Karpas-422 (cell line): ENCODE measurements around the gene WBP1L. TPM values are rescaled to one million over a fixed set of nuclear protein-coding genes. Genes with fewer than 3 reads are reported as not detected.

Source experiments
- DNase-seq: peaks from one replicate; pipeline ENCODE4 v3.0.0-alpha.2; 2015
- H2AFZ ChIP-seq: fragments of 200-600 bp; sonication (generic); 2 replicates; pipeline ENCODE4 v1.6.1; 2014; ENCODE audit warnings: antibody characterized with exemption, low read length, mixed read lengths
- H3K27ac ChIP-seq: fragments of 200-600 bp; sonication (generic); 2 replicates; pipeline ENCODE4 v1.5.1; 2014; ENCODE audit warnings: mild to moderate bottlenecking, low read length, moderate library complexity
- H3K27me3 ChIP-seq: fragments of 200-600 bp; sonication (generic); 2 replicates; pipeline ENCODE4 v1.6.1; 2014; ENCODE audit warnings: low read length, mixed read lengths
- H3K36me3 ChIP-seq: fragments of 200-600 bp; sonication (generic); 2 replicates; pipeline ENCODE4 v1.6.1; 2014; ENCODE audit warnings: low read length, mixed read lengths; ENCODE audit not compliant: insufficient read depth
- H3K4me1 ChIP-seq: fragments of 200-600 bp; sonication (generic); 2 replicates; pipeline ENCODE4 v1.6.1; 2014; ENCODE audit warnings: mild to moderate bottlenecking, low read length, mixed read lengths
- H3K4me2 ChIP-seq: fragments of 200-600 bp; sonication (generic); 2 replicates; pipeline ENCODE4 v1.6.1; 2014; ENCODE audit warnings: low read length, low read depth, mild to moderate bottlenecking; ENCODE audit not compliant: poor library complexity, severe bottlenecking
- H3K4me3 ChIP-seq: fragments of 200-600 bp; sonication (generic); 2 replicates; pipeline ENCODE4 v1.5.1; 2014; ENCODE audit warnings: mild to moderate bottlenecking, antibody characterized with exemption, low read length, mixed read lengths
- H3K79me2 ChIP-seq: fragments of 200-600 bp; sonication (generic); 2 replicates; pipeline ENCODE4 v1.6.1; 2014; ENCODE audit warnings: mild to moderate bottlenecking, low read length, mixed read lengths
- H3K9ac ChIP-seq: fragments of 200-600 bp; sonication (generic); 2 replicates; pipeline ENCODE4 v1.6.0; 2014; ENCODE audit warnings: low read length
- H3K9me2 ChIP-seq: fragments of 200-600 bp; sonication (generic), shearing (Covaris generic); replicated peaks from 2 replicates; pipeline ENCODE4 v1.6.0; 2014; ENCODE audit warnings: mild to moderate bottlenecking, low read length, moderate library complexity; ENCODE audit not compliant: insufficient read depth
- H3K9me3 ChIP-seq: fragments of 300-700, 200-600 bp; sonication (generic); 2 replicates; pipeline ENCODE4 v1.6.1; 2014; ENCODE audit warnings: low read length, mixed read lengths
- H4K20me1 ChIP-seq: fragments of 200-600 bp; sonication (generic); 2 replicates; pipeline ENCODE4 v1.6.1; 2014; ENCODE audit warnings: mild to moderate bottlenecking, antibody characterized with exemption, low read length, low read depth; ENCODE audit not compliant: insufficient read depth
- total RNA-seq: library from RNA; depleted of rRNA; stranded (reverse); fragments of >200 nt; shearing (Covaris generic); gene quantifications from 2 replicates; pipeline ENCODE4 v1.2.3, GENCODE V29; 2014; ENCODE audit warnings: low replicate concordance

The WBP1L gene
- total RNA-seq, 1 experiment from 2014 or later: 34.8 TPM

DNA sequence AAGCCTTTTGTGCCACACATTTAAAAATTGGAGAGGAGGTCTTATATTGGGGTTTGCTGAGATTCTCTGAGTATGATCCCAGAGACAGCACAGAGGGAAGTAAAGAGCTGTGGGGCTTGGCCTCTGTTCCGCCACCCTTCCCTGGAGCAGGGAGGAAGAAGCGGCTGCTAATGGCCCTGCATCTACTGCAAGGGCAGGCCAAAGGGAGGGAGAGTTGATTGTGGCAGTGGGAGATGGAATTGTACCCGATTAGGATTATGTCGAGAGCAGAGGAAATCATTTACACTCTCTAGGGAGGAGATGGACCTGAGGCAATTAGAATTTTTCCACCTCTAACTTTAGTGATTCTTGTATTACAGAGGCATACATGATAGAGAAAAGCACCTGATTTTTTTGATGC, 64.6 kb downstream of the WBP1L start:
- Histone ChIP-seq H3K36me3 (peaks cover 7% of the 10 kb centered on the region; the same call in 1 of the 2 replicates), H3K4me2 (no peak overlapping the region), H3K27ac (no peak overlapping the region), H2AFZ (no peak overlapping the region), H3K4me1 (peaks cover 3% of the 10 kb centered on the region), H3K9me2 (no peaks in the 10 kb centered on the region), H3K9me3 (no peaks in the 10 kb centered on the region), H3K79me2 (no peaks in the 10 kb centered on the region; the same call in 1 of the 2 replicates), H3K9ac (no peak overlapping the region), H4K20me1 (no peaks in the 10 kb centered on the region), H3K27me3 (no peaks in the 10 kb centered on the region), H3K4me3 (no peak overlapping the region)
- DNase-seq: no peak

DNA sequence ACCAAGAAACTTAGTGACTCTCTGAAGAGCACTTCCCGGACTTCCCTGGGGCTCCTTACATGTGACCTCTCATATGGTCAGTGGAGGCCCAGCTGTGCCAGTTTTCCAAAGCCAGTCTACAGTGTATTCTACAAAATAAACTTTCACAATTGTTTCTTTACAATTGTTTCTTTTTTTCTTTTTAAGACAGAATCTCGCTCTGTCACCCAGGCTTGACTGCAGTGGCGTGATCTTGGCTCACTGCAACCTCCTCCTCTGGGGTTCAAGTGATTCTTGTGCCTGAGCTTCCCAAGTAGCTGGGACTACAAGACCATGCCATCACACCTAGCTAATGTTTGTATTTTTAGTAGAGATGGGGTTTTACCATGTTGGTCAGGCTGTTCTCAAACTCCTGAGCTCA, 67.6 kb downstream of the WBP1L start:
- H3K9me2 ChIP-seq: no peaks in the 10 kb centered on the region
- peaks cover 3% of the 10 kb centered on the region for H3K4me1 ChIP-seq
- no peak overlapping the region for H3K4me3 ChIP-seq
- H2AFZ ChIP-seq: no peak overlapping the region
- H3K9me3 ChIP-seq: no peaks in the 10 kb centered on the region
- no peak overlapping the region for H3K27ac ChIP-seq
- H3K79me2 ChIP-seq: no peaks in the 10 kb centered on the region
- 0 out of 2 replicates have a peak, but pooled peaks cover 6% of the 10 kb centered on the region for H3K36me3 ChIP-seq
- no peaks in the 10 kb centered on the region for H4K20me1 ChIP-seq
- H3K4me2 ChIP-seq: no peak overlapping the region
- no peaks in the 10 kb centered on the region for H3K27me3 ChIP-seq
- no peak overlapping the region for H3K9ac ChIP-seq
- no peak for DNase-seq

DNA sequence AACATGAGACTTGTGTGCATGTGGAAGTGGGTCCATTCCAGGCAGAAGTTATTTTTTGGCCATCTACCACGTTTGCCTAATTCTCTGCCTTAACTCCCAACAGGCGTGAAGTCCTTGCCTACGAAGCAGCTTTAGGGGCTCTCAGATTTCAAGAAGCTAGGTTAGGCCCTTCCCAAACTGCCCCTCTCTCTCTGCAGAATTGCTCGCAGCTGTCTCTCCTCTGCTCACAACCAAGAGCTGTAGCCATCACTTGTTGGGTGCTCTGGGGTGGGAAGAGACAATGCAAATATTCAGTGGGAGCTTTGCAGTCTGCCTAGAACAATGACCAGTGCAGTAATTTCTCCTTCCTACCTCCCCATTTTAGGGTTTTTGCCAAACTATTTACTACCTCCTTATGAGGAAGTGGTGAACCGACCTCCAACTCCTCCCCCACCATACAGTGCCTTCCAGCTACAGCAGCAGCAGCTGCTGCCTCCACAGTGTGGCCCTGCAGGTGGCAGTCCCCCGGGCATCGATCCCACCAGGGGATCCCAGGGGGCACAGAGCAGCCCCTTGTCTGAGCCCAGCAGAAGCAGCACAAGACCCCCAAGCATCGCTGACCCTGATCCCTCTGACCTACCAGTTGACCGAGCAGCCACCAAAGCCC, 68.6 kb downstream of the WBP1L start:
- Histone ChIP-seq H3K4me1 (peaks cover 3% of the 10 kb centered on the region), H3K27ac (no peak overlapping the region), H2AFZ (no peak overlapping the region), H3K36me3 (0 out of 2 replicates have a peak, but pooled peaks cover 6% of the 10 kb centered on the region), H3K9ac (no peak overlapping the region), H3K9me3 (no peaks in the 10 kb centered on the region), H3K4me3 (no peak overlapping the region), H3K79me2 (no peaks in the 10 kb centered on the region), H3K4me2 (no peak overlapping the region), H3K9me2 (no peaks in the 10 kb centered on the region), H3K27me3 (no peaks in the 10 kb centered on the region), H4K20me1 (no peaks in the 10 kb centered on the region)
- DNase-seq: no peak

DNA sequence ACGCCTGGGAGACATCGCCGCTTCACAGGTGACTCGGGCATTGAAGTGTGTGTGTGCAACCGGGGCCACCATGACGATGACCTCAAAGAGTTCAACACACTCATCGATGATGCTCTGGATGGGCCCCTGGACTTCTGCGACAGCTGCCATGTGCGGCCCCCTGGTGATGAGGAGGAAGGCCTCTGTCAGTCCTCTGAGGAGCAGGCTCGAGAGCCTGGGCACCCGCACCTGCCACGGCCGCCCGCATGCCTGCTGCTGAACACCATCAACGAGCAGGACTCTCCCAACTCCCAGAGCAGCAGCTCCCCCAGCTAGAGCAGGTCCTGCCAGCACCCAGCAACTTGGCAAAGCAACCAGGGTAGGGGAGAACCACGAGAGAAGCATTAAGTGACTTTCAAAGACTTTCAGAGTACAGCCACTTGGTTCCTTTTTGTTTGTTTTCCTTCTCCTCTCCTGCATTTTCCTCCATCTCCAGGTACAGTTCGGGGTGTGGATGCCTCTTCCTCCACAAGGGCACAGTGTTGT, 69.3 kb downstream of the WBP1L start:
- Histone ChIP-seq H3K79me2 (no peaks in the 10 kb centered on the region), H2AFZ (no peak overlapping the region), H3K27me3 (no peaks in the 10 kb centered on the region), H3K9ac (no peak overlapping the region), H3K4me1 (peaks cover 3% of the 10 kb centered on the region), H3K4me2 (no peak overlapping the region), H3K9me3 (no peaks in the 10 kb centered on the region), H3K36me3 (0 out of 2 replicates have a peak, but pooled peaks cover 6% of the 10 kb centered on the region), H3K4me3 (no peak overlapping the region), H3K27ac (no peak overlapping the region), H3K9me2 (no peaks in the 10 kb centered on the region), H4K20me1 (no peaks in the 10 kb centered on the region)
- no peak for DNase-seq

DNA sequence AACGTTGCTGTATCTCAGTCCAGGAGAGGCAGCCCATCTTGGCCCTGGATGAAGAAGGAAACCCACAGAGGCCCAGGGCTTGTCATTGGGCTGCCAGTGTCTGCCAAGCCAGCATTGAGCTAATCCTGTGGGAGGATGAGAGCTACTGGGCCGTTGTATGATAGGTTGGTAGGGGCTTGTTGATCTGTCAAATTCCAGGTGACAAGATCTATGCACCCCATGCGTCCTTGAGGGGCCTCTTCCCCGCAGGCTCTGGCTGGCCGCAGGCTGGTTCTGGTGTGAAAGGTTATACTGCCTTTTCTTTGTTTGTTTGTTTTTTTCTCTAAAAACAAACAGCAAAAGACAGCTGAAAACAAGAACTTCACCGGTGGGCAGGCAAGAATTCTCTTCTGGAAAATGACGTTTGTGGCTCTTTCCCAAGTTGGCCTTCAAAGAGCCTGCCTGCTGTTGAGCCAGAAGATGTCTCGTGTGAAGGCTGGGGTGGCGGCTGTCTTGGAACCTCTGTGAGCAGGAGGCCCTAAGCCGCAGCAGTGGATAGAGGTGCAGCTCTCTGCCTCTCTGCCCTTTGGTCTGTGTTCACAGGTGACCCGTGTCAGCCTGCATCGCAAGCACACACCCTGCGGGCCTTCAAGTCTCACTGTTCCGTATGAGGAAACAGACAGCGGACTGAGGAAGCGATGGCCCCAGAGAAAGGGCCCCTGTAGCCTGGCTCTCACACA, 70.1 kb downstream of the WBP1L start:
- Histone ChIP-seq H3K4me2 (no peak overlapping the region), H2AFZ (no peak overlapping the region), H3K4me3 (no peak overlapping the region), H3K9me3 (no peaks in the 10 kb centered on the region), H3K9me2 (no peaks in the 10 kb centered on the region), H3K27ac (no peak overlapping the region), H3K27me3 (no peaks in the 10 kb centered on the region), H3K4me1 (peaks cover 3% of the 10 kb centered on the region), H3K79me2 (no peaks in the 10 kb centered on the region), H3K9ac (no peak overlapping the region), H4K20me1 (no peaks in the 10 kb centered on the region), H3K36me3 (0 out of 2 replicates have a peak, but pooled peaks cover 6% of the 10 kb centered on the region)
- DNase-seq: no peak

GRCh38 chr10:102814453-102814871, 70.7 kb downstream of the WBP1L start:
- H2AFZ ChIP-seq: no peak overlapping the region
- H3K4me3 ChIP-seq: no peak overlapping the region
- H3K4me1 ChIP-seq: peaks cover 3% of the 10 kb centered on the region
- no peaks in the 10 kb centered on the region for H3K9me2 ChIP-seq
- no peaks in the 10 kb centered on the region for H3K27me3 ChIP-seq
- no peak overlapping the region for H3K27ac ChIP-seq
- no peaks in the 10 kb centered on the region for H3K79me2 ChIP-seq
- no peak for DNase-seq
- H3K9me3 ChIP-seq: no peaks in the 10 kb centered on the region
- 0 out of 2 replicates have a peak, but pooled peaks cover 6% of the 10 kb centered on the region for H3K36me3 ChIP-seq
- no peak overlapping the region for H3K4me2 ChIP-seq
- H4K20me1 ChIP-seq: no peaks in the 10 kb centered on the region
- H3K9ac ChIP-seq: no peak overlapping the region

DNA sequence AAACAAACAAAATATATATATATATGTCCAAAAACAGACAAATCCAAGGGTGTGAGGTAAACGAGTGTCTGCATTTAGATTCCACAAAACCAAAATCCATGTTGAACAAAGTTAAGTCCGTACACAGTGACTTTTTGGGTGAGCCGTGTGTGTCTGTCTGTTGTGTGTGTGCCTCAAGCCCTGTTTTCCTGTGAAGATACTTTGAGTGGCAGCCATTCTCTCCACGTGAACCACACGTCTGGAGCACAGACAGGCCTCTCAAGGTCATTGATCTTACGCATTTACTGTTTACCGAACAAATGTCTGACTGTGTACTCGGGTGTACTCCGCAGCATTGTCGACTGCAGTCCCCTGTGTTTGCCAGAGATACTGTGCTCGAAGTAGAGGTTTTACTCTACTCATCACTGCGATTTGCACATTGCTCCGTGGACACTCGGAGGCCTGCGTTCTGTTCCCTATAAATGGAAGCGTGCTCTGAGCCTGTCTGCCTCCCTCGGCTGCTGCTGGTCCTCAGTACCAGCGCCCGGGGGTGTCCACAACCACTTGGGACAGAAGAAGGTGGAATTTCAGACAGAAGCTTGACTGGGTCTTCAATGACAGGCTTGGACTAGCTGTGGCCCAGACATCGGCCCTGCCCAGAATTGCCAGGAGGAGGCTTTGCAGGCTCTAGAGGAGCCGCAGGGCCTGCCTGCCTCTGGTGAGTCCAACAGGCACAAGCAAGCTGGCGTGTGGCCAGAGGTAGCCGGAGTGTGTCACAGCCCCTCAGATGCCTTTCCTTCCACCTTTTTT, 71.3 kb downstream of the WBP1L start:
- Histone ChIP-seq H3K36me3 (0 out of 2 replicates have a peak, but pooled peaks cover 6% of the 10 kb centered on the region), H4K20me1 (no peaks in the 10 kb centered on the region), H3K27ac (no peak overlapping the region), H3K79me2 (no peaks in the 10 kb centered on the region), H3K9ac (no peak overlapping the region), H3K27me3 (no peaks in the 10 kb centered on the region), H2AFZ (no peak overlapping the region), H3K4me2 (no peak overlapping the region), H3K9me3 (no peaks in the 10 kb centered on the region), H3K4me3 (no peak overlapping the region), H3K4me1 (peaks cover 3% of the 10 kb centered on the region), H3K9me2 (no peaks in the 10 kb centered on the region)
- DNase-seq: no peak
